T-helper 2 cell (primary cell): ENCODE measurements around the gene ENPP1.

Source experiments
- DNase-seq, 5 experiments: peaks; one replicate each; pipeline versions ENCODE4 v3.0.0 to v3.0.0-alpha.2; 2012 to 2022

Gene ENPP1

GRCh38 chr6:131787766-131788712 is 19.8 kb upstream of the ENPP1 start:
- peak in 1 of 5 experiments; percentile 22 for DNase-seq

GRCh38 chr6:131789219-131789618 is 18.6 kb upstream of the ENPP1 start:
- peak in 2 of 5 experiments; percentile 7 to 78 for DNase-seq

- DNase-seq = no peak
Measured at GRCh38 chr6:131791476-131791875, 16.3 kb upstream of the ENPP1 start.

- DNase-seq = peak in 2 of 5 experiments; percentile 5 to 57
Measured at GRCh38 chr6:131792091-131792496, 15.7 kb upstream of the ENPP1 start.

GRCh38 chr6:131795366-131795765 is 12.5 kb upstream of the ENPP1 start:
- no peak for DNase-seq

- DNase-seq = no peak
Measured at GRCh38 chr6:131802347-131802746, 5.5 kb upstream of the ENPP1 start.

GRCh38 chr6:131803007-131803769 is 4.6 kb upstream of the ENPP1 start:
- DNase-seq = peak in 2 of 5 experiments; percentile 6 to 76

- DNase-seq = no peak
Measured at GRCh38 chr6:131804131-131804530, 3.7 kb upstream of the ENPP1 start.

GRCh38 chr6:131807321-131807643 is 538 bp upstream of the ENPP1 start:
- no peak for DNase-seq

GRCh38 chr6:131808460-131809269 is 845 bp downstream of the ENPP1 start:
- no peak for DNase-seq

- DNase-seq = no peak
Measured at GRCh38 chr6:131811500-131811899, 3.7 kb downstream of the ENPP1 start.

- no peak for DNase-seq
Measured at GRCh38 chr6:131813991-131814390, 6.2 kb downstream of the ENPP1 start.

- no peak for DNase-seq
Measured at GRCh38 chr6:131816869-131817268, 9.0 kb downstream of the ENPP1 start.

- no peak for DNase-seq
Measured at GRCh38 chr6:131819572-131820124, 11.8 kb downstream of the ENPP1 start.

GRCh38 chr6:131821010-131821807 is 13.4 kb downstream of the ENPP1 start:
- no peak for DNase-seq

- no peak for DNase-seq
Measured at GRCh38 chr6:131822119-131822518, 14.3 kb downstream of the ENPP1 start.

GRCh38 chr6:131823276-131823902 is 15.6 kb downstream of the ENPP1 start:
- peak in 1 of 5 experiments; percentile 17 for DNase-seq

GRCh38 chr6:131825946-131826345 is 18.1 kb downstream of the ENPP1 start:
- DNase-seq = no peak

GRCh38 chr6:131828080-131828479 is 20.3 kb downstream of the ENPP1 start:
- DNase-seq = peak in 1 of 5 experiments; percentile 26

GRCh38 chr6:131828951-131829350 is 21.1 kb downstream of the ENPP1 start:
- DNase-seq = no peak

- no peak for DNase-seq
Measured at GRCh38 chr6:131831392-131831791, 23.6 kb downstream of the ENPP1 start.
